GM21381 (cell line): ENCODE measurements around the gene NFAT5.
"Not testable (repeated sequence)": the region's sequence is repeated elsewhere in the genome, so short reads cannot be mapped to it uniquely, and the experiment has no call there.

Source experiments
- ATAC-seq: cut with Tn5 transposase; IDR thresholded peaks from one replicate; pipeline ENCODE4 v1.9.1; 2021; ENCODE audit warnings: mild to moderate bottlenecking, moderate library complexity; ENCODE audit not compliant: unreplicated experiment

NFAT5 gene

DNA sequence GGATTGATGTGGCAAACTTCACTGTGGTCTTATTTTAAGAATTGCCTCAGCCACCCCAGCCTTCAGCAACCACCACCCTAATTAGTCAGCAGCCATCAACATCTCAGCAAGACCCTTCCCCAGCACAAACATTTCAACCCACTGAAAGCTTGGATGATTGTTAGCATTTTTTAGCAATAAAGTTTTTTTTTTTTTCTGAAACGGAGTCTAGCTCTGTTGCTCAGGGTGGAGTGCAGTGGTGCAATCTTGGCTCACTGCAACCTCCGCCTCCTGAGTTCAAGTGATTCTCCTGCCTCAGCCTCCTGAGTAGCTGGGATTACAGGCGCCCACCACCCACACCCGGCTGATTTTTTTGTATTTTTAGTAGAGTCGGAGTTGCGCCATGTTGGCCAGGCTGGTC, 19.1 kb upstream of the NFAT5 start:
- not testable (repeated sequence) for ATAC-seq

- ATAC-seq, result no peak
Measured at GRCh38 chr16:69553332-69553731, 12.4 kb upstream of the NFAT5 start.

DNA sequence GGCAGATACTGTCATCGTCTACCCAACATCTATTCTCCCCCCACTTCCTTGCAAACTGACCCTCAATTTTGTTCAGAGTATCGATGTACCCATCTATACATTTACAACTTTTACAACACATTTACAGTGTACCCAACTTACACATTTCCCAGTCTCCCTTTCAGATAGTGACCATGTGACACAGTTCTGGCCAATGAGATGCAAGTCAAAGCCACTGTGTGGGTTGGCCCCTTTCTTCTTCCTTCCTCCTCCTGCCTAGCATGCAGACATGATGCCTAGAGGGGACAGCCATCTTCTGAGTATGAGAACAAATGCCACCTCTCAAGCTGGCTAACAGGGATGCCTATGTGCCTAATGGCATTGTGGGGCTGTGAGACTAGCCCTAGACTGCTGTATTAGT, 11.3 kb upstream of the NFAT5 start:
- ATAC-seq, result no peak

- no peak for ATAC-seq
Measured at GRCh38 chr16:69555437-69555836, 10.3 kb upstream of the NFAT5 start.

GRCh38 chr16:69555867-69556266, 9.9 kb upstream of the NFAT5 start:
- no peak for ATAC-seq

DNA sequence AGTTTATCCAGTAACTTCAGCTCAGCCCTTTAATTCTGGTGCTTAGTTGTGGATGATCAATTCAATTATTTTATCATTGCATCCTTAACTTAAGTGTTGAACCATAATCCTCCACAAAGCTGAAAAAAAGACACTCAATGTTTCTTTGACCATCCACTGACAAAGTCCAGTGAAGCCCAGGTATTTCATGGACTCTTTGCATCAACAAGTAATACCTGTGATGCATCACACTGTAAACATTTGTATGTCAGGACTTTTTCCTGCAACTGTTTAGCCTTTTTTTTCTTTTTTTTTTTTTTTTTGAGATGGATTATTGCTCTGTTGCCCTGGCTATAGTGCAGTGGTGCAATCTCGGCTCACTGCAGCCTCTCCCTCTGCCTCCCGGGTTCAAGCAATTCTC, 6.6 kb upstream of the NFAT5 start:
- no peak for ATAC-seq

GRCh38 chr16:69561367-69561766, 4.4 kb upstream of the NFAT5 start:
- ATAC-seq, result not testable (repeated sequence)

DNA sequence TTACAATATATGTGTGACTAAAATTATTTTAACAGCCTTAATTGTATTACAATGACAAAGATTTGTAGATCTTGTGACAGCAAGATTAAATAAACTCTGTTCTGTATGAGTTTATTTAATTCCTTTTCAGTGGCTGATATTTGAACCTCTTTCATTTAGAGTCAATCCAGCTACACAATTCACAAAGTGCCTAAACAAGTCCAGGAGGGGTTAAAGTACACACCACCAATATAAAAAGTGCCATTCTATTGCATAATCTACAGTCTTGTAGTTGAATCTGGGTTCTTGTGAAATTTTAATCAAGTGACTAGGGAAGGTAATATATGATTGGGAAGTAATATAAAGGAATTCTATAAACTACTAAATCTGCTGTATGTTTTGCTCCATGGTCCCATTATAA, 3.9 kb upstream of the NFAT5 start:
- no peak for ATAC-seq

DNA sequence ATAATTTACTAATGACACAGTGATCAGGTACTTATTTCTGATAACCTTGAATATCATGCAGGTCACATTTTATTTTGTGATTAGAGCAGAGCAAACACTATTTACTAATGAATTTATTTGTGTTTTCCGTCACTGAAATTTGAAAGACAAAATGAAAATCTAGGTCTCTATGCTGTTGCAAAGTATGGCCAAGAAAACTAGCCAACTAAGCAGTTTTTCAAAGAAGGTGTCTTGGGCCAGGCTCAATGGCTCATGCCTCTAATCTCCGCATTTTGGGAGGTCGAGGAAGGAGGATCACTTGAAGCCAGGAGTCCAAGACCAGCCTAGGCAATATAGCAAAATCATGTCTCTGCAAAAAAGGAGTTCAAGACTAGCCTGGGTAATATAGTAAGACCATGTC, 3.0 kb upstream of the NFAT5 start:
- no peak for ATAC-seq

GRCh38 chr16:69563605-69564580, 1.9 kb upstream of the NFAT5 start:
- ATAC-seq, result peak; percentile 37

DNA sequence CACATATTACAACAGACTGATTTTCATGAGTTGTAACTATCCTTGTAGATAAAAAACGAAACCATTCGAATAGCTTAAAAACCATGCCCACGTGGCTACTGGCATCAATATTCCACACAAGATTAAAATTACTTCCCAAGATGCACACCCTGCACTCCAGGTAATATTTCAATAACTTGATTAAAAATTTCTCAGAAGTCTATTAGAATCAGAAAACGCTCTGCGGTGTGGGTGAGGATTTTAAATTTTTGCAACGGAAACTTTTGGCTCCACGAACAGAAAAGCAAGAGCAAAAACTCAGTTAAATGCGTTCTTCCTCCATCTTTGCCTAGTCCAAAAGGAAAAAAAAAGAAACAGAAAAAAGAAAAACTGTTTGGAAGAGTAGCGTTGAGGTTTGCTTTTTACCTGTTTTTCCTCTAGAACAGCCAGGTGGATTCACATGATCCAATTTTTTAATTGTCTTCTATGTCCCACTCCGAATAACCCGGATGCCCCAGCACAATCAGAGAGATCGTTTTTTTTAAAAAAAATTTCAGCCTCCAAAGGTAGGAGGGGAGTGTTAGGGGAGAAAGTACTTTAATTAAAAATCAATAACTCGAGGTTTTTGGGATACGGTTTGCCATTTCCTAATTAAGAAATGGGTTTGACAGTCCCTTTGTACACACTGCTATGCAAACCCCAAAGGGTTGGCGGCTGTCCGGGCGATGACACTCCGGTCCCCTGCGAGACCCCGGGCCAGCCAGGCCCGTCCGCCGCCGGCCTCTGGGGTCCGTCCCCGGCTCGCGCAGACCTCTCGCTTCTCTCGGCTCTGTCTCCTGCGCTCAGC, 708 bp upstream of the NFAT5 start:
- ATAC-seq, result peak; percentile 21

DNA sequence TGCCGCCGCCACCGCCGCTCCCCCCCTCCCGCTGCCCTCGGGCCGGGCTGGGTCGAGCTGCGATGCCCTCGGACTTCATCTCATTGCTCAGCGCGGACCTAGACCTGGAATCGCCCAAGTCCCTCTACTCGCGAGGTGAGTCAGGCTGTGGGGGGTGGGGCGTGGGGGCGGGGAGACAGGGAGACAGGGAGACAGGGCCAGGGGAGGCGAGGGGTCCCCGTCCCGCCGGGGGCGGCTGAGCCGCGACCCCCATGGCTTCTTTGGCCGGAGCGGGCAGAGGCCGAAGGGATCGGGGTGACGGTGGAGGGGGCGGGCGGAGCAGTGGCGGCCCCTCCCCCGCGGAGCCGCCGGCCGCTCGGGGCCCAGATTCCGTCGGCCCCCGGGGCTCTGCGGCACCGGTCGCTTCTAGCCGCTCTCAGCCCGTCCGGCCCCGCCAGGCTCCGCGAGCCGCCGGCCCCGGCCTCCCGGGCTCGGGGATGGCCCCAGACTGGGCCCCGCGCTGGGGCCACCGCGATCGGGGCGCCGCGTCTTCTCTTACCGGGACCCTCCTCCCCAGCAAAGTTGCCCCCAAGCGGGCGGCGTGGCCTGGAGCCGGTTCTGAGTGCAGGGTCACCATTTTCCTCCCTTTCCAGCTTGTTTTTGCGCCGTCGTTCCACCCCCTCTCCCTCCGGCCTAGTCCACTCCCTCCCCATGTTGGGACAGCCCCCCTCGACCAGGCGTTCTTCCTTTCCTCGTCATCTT, 644 bp downstream of the NFAT5 start:
- ATAC-seq, result peak; percentile 16

- ATAC-seq, result no peak
Measured at GRCh38 chr16:69566981-69567680, 1.4 kb downstream of the NFAT5 start.

DNA sequence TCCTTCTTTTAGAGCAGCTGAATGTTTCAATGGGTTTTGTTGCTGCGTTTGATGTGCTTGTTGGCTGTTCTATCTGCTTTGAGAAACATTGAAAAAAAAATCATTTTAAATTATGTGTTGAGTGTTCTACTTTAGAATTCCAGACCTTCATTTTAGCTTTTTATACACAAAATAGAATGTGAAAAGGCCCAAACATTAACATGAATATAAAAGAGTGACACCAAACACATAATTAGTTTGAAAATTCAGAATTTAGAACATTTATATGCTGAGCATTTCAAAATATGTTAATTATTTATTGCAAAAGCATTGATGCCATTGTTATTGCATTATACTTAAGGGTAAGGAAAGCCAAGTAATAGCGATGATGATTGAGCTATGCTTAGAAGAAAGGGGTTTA, 2.9 kb downstream of the NFAT5 start:
- no peak for ATAC-seq

DNA sequence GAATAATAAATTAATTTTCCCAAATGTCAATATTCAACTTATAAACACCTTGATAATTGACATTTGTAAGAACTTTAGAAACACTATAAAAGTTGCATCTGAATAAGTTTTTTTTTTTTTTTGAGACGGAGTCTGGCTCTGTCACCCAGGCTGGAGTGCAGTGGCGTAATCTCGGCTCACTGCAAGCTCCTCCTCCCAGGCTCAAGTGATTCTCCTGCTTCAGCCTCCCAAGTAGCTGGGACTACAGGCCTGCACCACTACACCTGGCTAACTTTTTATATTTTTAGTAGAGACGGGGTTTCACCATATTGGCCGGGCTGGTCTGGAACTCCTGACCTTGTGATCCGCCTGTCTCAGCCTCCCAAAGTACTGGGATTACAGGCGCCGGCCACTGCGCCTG, 13.0 kb downstream of the NFAT5 start:
- ATAC-seq, result not testable (repeated sequence)

- ATAC-seq, result no peak
Measured at GRCh38 chr16:69579783-69580481, 14.2 kb downstream of the NFAT5 start.

DNA sequence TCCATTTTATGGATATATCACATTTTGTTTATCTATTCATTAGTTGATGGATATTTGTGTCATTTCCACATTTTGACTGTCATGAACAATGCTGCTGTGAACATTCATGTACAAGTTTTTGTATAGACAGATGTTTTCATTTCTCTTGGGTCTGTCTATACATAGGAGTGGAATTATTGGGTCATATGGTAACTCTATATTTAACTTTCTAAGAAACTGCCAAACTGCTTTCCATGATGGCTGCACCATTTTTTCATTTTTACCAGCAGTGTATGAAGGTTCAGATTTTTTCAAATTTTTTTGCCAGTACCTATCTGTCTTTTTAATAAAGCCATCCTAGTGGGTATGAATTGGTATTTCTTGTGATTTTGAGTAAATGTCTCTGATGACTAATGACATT, 15.5 kb downstream of the NFAT5 start:
- no peak for ATAC-seq

- ATAC-seq, result not testable (repeated sequence)
Measured at GRCh38 chr16:69584493-69584892, 18.7 kb downstream of the NFAT5 start.

DNA sequence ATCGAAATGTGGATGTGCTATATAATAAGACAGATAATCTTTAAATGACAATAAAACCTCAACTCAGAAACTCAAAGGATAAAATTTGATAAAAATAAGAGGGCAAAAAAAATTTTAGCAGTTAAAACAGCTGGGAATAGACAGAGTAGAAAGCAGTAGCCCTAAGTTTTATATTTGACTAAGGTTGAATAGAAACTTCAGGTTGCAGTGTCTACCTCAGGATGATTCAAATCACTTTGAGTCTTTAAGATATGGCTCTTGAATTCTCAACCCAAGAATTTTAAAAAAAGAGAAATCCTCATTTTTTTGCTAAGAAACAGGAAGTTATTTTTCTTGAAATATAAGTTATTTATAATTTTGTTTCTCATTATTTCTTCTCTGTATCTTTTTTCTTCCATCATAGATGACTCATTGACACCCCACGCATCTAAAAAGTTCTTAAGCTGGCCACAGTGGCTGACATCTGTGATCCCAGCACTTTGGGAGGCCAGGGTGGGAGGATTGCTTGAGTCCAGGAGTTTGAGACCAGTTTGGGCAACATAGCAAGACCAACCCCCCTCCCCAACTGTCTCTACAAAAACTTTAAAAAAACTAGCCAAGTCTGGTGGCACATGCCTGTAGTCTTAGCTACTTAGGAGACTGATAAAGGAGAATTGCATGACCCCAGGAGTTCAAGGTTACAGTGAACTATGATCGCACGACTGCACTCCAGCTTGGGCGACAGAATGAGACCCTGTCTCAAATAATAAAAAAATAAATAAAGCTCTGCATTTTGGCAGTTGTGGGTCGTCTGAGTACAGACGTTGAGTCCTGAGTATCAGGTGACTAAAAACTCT, 23.9 kb downstream of the NFAT5 start:
- no peak for ATAC-seq
